ENCODE measurements around the gene SPATA12. TPM values are rescaled to one million over a fixed set of nuclear protein-coding genes. Genes with fewer than 3 reads are reported as not detected.

The SPATA12 gene
- total RNA-seq: not detected

- ATAC-seq (ENCODE audit: low FRiP score) (peak; percentile 87), DNase-seq (ENCODE audit: low spot score) (no peak)
- no peak for TF ChIP-seq CTCF (IDR thresholded peaks at IDR 0.05)
Observed at GRCh38 chr3:57060089-57060821, at the start of gene SPATA12. SPATA12 (plus strand) TSS chr3:57060664; CDS start chr3:57073695, 13,031 bp downstream.

GRCh38 chr3:57011022-57011421 is 49.4 kb upstream of the SPATA12 start:
- no peak for TF ChIP-seq CTCF (IDR thresholded peaks at IDR 0.05)
- DNase-seq (ENCODE audit: low spot score) (no peak), ATAC-seq (ENCODE audit: low FRiP score) (no peak)

- ATAC-seq (ENCODE audit: low FRiP score): no peak
- no peak for DNase-seq (ENCODE audit: low spot score)
- TF ChIP-seq CTCF (IDR thresholded peaks at IDR 0.05): no peak
Observed at GRCh38 chr3:57012847-57013246, 47.6 kb upstream of the SPATA12 start.

GRCh38 chr3:57015350-57015729 is 45.1 kb upstream of the SPATA12 start:
- ATAC-seq (ENCODE audit: low FRiP score) (no peak), DNase-seq (ENCODE audit: low spot score) (no peak)
- TF ChIP-seq CTCF (IDR thresholded peaks at IDR 0.05): no peak

- no peak for TF ChIP-seq CTCF (IDR thresholded peaks at IDR 0.05)
- DNase-seq (ENCODE audit: low spot score) (no peak), ATAC-seq (ENCODE audit: low FRiP score) (no peak)
Observed at GRCh38 chr3:57015912-57016311, 44.6 kb upstream of the SPATA12 start.

- DNase-seq (ENCODE audit: low spot score) (no peak), ATAC-seq (ENCODE audit: low FRiP score) (no peak)
- TF ChIP-seq CTCF (IDR thresholded peaks at IDR 0.05): no peak
Observed at GRCh38 chr3:57017459-57017845, 43.0 kb upstream of the SPATA12 start.

GRCh38 chr3:57018246-57018645 is 42.2 kb upstream of the SPATA12 start:
- DNase-seq (ENCODE audit: low spot score) (no peak), ATAC-seq (ENCODE audit: low FRiP score) (no peak)
- no peak for TF ChIP-seq CTCF (IDR thresholded peaks at IDR 0.05)
